Testis (tissue), 3 donors: ENCODE data around the gene CNGB1. TPM values are rescaled to one million over a fixed set of nuclear protein-coding genes. Genes with fewer than 3 reads are reported as not detected.

Experiments
- DNase-seq: peaks from one replicate; pipeline ENCODE4 v3.0.0-alpha.2; 2019
- H3K27ac ChIP-seq, 2 donors: fragments of 200-600 bp; sonication (generic); one replicate each; pipeline ENCODE4 v1.5.1; 2019
- H3K27me3 ChIP-seq: fragments of 200-600 bp; sonication (generic); one replicate; pipeline ENCODE4 v1.5.1; 2019
- H3K36me3 ChIP-seq: fragments of 200-600 bp; sonication (generic); one replicate; pipeline ENCODE4 v1.5.1; 2017; ENCODE audit warnings: low read depth; ENCODE audit errors: missing control alignments
- H3K4me1 ChIP-seq: fragments of 200-600 bp; sonication (generic); one replicate; pipeline ENCODE4 v1.5.1; 2019
- H3K4me3 ChIP-seq, 2 donors: fragments of 200-600 bp; sonication (generic); one replicate each; pipeline ENCODE4 v1.5.1; 2017 to 2019
- H3K9me3 ChIP-seq: fragments of 200-600 bp; sonication (generic); one replicate; pipeline ENCODE4 v1.5.1; 2017
- CTCF ChIP-seq, 3 experiments: fragments of 450-650 bp in 2 of 3; fragments of 200-600 bp in 1 of 3; sonication (generic) in 1 of 3; IDR thresholded peaks; one replicate each; pipeline ENCODE4 v1.5.1; 2016 to 2019; ENCODE audit warnings: antibody characterized with exemption in 3 of 3, mild to moderate bottlenecking in 2 of 3, moderate library complexity in 1 of 3
- POLR2A ChIP-seq: fragments of 450-650 bp; IDR thresholded peaks from one replicate; pipeline ENCODE4 v1.6.1; 2017; ENCODE audit warnings: antibody characterized with exemption, mild to moderate bottlenecking, moderate library complexity
- WGBS, 2 donors: methylation state at CpG; one replicate each; pipeline ENCODE4 v1.1.5; 2018; 5-methylcytosine and 5-hydroxymethylcytosine counted together
- intact Hi-C: fragments of 100-400 bp; cut with DNase I; formaldehyde crosslinking; loops from one replicate; pipeline ENCODE4 v1.15.1; 2023; ENCODE audit warnings: low total_unique reads
- polyA plus RNA-seq: library from polyadenylated mRNA; stranded (reverse); fragments of 350-450 nt; fragmentation: Illumina TruSeq; extraction: RNeasy Lipid Tissue Mini Kit (QIAGEN cat#74804); gene quantifications from one replicate; pipeline ENCODE4 v1.2.3, GENCODE V29; 2014; ENCODE audit warnings: low read depth, low replicate concordance; ENCODE audit not compliant: insufficient read depth
- total RNA-seq, 2 donors: library from RNA; depleted of rRNA; stranded (reverse); fragments of >200 nt; gene quantifications; one replicate each; pipeline ENCODE4 v1.2.3, GENCODE V29; 2016

CNGB1 gene
- total and polyA plus RNA-seq, 3 donors from 2014 or later = 0.76 to 1.2 (median 0.87) TPM

DNA sequence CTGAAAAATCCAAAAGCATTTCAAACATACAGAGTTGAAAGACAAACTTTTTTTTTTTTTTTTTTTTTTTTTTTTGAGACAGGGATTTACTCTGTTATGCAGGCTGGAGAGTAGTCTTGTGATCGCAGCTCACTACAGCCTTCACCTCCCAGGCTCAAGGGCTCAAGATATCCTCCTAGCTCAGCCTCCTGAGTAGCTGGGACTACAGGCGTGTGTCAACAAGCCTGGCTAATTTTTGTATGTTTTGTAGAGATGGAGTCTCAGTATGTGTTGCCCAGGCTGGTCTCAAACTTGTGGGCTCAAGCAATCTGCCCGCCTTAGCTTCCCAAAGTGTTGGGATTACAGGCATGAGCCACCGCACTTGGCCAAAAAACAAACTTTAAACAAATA lies 104.4 kb downstream of the CNGB1 start:
- whole genome bisulfite sequencing, 2 donors = 77 to 91% methylated on average over 4 of the region's 4 CpGs
- no peak for DNase-seq
- H3K27me3 ChIP-seq = no peaks in the 10 kb centered on the region
- no peaks in the 10 kb centered on the region for H3K9me3 ChIP-seq
- no peak overlapping the region for H3K27ac ChIP-seq
- H3K36me3 ChIP-seq = no peaks in the 10 kb centered on the region
- no peak overlapping the region for H3K4me3 ChIP-seq
- intact Hi-C loops = no loop called here
- peaks cover 3% of the 10 kb centered on the region for H3K4me1 ChIP-seq
- no peak for TF ChIP-seq CTCF (IDR thresholded peaks at IDR 0.05)
- no peak for TF ChIP-seq POLR2A

GRCh38 chr16:57865746-57866528 lies 105.0 kb downstream of the CNGB1 start:
- Histone ChIP-seq H3K4me1 (peaks cover 3% of the 10 kb centered on the region), H3K4me3 (no peak overlapping the region), H3K9me3 (no peaks in the 10 kb centered on the region), H3K27ac (no peak overlapping the region), H3K27me3 (no peaks in the 10 kb centered on the region), H3K36me3 (no peaks in the 10 kb centered on the region)
- intact Hi-C loops = no loop called here
- DNase-seq = no peak
- TF ChIP-seq CTCF (IDR thresholded peaks at IDR 0.05) = no peak
- WGBS, 2 donors = 77 to 81% methylated on average over 9 of the region's 9 CpGs

GRCh38 chr16:57863434-57864160 lies 107.3 kb downstream of the CNGB1 start:
- Histone ChIP-seq H3K4me1 (peaks cover 3% of the 10 kb centered on the region), H3K27me3 (no peaks in the 10 kb centered on the region), H3K4me3 (no peak overlapping the region), H3K9me3 (no peaks in the 10 kb centered on the region), H3K36me3 (no peaks in the 10 kb centered on the region), H3K27ac (no peak overlapping the region)
- intact Hi-C loops = loop anchor here (5.0 kb wide), 1 partner anchor 101 kb away; no protein-coding TSS in a partner anchor
- 17 to 29% methylated on average over 5 of the region's 5 CpGs for WGBS, 2 donors
- DNase-seq = peak; percentile 85
- TF ChIP-seq POLR2A = no peak
- TF ChIP-seq CTCF (IDR thresholded peaks at IDR 0.05) = peak in 1 of 3 experiments; percentile 48

DNA sequence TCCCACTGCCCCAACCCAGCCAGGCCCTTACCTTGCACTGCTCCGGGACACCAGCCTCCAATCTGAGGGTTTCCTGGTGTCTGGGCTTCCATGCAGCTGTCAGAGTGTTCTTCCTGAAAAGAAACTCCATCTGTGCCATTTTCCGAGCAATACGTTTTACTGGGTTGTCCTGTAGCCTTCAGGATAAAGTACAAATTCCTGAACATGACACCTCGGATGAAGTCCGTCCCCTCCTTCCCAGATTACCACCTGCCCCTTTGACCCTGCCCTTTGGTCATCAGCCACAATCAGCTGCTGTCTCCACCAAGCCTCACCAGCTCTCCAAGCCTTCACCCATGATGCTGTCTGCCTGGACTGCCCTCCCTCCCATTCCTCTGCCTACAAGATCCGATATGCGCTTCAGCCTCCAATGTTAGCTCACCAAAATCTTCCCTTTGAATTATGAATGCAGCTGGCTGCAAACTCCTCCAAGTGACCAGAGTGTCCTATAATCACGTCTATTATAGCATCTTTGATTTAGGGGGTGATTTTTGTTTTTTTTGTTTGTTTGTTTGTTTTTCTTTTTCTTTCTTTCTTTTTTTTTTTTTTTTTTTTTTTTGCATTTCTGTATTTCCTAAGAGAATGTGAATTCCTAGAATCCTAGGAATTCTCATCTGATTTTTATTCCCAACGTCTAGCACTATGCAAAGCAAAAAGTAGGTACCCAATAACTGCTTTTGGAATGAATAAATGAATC lies 108.1 kb downstream of the CNGB1 start:
- 66% methylated on average over 9 of the region's 9 CpGs for WGBS, 2 donors
- H3K27ac ChIP-seq = no peak overlapping the region
- intact Hi-C loops = loop anchor here (5.0 kb wide), 1 partner anchor 101 kb away; no protein-coding TSS in a partner anchor

DNA sequence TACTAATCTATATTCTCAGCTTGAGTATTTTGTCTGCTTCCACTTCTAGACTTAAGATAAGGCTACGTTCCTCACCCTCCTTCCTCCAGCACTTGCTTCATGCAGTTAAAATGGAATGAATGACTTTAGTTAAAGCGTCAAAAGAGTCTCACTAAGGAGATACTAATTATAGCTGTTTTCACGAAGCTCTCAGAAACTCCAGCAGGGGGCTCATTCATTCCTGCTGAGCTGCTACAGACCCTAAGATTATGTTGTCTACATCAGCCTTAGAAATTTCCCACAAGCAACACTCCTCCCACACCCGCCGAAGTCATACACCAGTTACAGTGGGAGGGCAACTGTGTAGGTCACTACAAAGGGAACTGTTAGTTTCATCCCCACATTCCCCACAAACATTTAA lies 111.6 kb downstream of the CNGB1 start:
- intact Hi-C loops = no loop called here
- DNase-seq = no peak
- TF ChIP-seq CTCF (IDR thresholded peaks at IDR 0.05) (no peak), POLR2A (no peak)
- WGBS, 2 donors = 43 to 65% methylated on average over 5 of the region's 5 CpGs
- H3K27me3 ChIP-seq = no peaks in the 10 kb centered on the region
- H3K4me1 ChIP-seq = peaks cover 3% of the 10 kb centered on the region
- no peak overlapping the region for H3K27ac ChIP-seq
- H3K4me3 ChIP-seq = no peak overlapping the region
- no peaks in the 10 kb centered on the region for H3K36me3 ChIP-seq
- no peaks in the 10 kb centered on the region for H3K9me3 ChIP-seq

More for the DNA sequence above, 108.1 kb downstream of the CNGB1 start:
- DNase-seq = no peak
- H3K27me3 ChIP-seq = no peaks in the 10 kb centered on the region
- no peak for TF ChIP-seq POLR2A
- peaks cover 3% of the 10 kb centered on the region for H3K4me1 ChIP-seq
- H3K36me3 ChIP-seq = no peaks in the 10 kb centered on the region
- no peak overlapping the region for H3K4me3 ChIP-seq
- no peaks in the 10 kb centered on the region for H3K9me3 ChIP-seq
